ENCODE results near the gene ABO. TPM values are rescaled to one million over a fixed set of nuclear protein-coding genes. Genes with fewer than 3 reads are reported as not detected.
"Not testable (repeated sequence)": the region's sequence is repeated elsewhere in the genome, so short reads cannot be mapped to it uniquely, and the experiment has no call there.

ABO gene
- total and polyA plus RNA-seq, 4 donors, result 0.08 to 0.75 (median 0.10) TPM; not detected in 1

- no peak overlapping the region for H3K9ac ChIP-seq (ENCODE audit: low read depth in 1 of 2, low read length in 2 of 2)
- TF ChIP-seq REST (IDR thresholded peaks at IDR 0.05), result no peak
- no peak for TF ChIP-seq TAF1 (conservative IDR thresholded peaks at IDR 0.05)
- no peak for TF ChIP-seq JUND (IDR thresholded peaks at IDR 0.05)
- no peak for TF ChIP-seq ATF3 (IDR thresholded peaks at IDR 0.05)
- no peak for TF ChIP-seq YY1 (IDR thresholded peaks at IDR 0.05)
- TF ChIP-seq RAD21 (IDR thresholded peaks at IDR 0.05), result no peak
- TF ChIP-seq, protein P1, sequence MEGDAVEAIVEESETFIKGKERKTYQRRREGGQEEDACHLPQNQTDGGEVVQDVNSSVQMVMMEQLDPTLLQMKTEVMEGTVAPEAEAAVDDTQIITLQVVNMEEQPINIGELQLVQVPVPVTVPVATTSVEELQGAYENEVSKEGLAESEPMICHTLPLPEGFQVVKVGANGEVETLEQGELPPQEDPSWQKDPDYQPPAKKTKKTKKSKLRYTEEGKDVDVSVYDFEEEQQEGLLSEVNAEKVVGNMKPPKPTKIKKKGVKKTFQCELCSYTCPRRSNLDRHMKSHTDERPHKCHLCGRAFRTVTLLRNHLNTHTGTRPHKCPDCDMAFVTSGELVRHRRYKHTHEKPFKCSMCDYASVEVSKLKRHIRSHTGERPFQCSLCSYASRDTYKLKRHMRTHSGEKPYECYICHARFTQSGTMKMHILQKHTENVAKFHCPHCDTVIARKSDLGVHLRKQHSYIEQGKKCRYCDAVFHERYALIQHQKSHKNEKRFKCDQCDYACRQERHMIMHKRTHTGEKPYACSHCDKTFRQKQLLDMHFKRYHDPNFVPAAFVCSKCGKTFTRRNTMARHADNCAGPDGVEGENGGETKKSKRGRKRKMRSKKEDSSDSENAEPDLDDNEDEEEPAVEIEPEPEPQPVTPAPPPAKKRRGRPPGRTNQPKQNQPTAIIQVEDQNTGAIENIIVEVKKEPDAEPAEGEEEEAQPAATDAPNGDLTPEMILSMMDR (IDR thresholded peaks at IDR 0.05; ENCODE audit: low read depth, low read length, missing input control), result no peak
- no peak for TF ChIP-seq HNF4A (conservative IDR thresholded peaks at IDR 0.05)
- TF ChIP-seq MAX (IDR thresholded peaks at IDR 0.05), result no peak
- TF ChIP-seq, protein P2, sequence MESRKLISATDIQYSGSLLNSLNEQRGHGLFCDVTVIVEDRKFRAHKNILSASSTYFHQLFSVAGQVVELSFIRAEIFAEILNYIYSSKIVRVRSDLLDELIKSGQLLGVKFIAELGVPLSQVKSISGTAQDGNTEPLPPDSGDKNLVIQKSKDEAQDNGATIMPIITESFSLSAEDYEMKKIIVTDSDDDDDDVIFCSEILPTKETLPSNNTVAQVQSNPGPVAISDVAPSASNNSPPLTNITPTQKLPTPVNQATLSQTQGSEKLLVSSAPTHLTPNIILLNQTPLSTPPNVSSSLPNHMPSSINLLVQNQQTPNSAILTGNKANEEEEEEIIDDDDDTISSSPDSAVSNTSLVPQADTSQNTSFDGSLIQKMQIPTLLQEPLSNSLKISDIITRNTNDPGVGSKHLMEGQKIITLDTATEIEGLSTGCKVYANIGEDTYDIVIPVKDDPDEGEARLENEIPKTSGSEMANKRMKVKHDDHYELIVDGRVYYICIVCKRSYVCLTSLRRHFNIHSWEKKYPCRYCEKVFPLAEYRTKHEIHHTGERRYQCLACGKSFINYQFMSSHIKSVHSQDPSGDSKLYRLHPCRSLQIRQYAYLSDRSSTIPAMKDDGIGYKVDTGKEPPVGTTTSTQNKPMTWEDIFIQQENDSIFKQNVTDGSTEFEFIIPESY (IDR thresholded peaks at IDR 0.05), result no peak
- no peak for TF ChIP-seq EGR1 (IDR thresholded peaks at IDR 0.05; ENCODE audit: low read depth in 2 of 2)
- TF ChIP-seq FOXA1 (IDR thresholded peaks at IDR 0.05), result no peak
- H3K4me3 ChIP-seq (ENCODE audit: low read depth in 1 of 3, low read length in 3 of 3), result no peak overlapping the region
- H3K9me3 ChIP-seq (ENCODE audit: control insufficient read depth in 4 of 4, low read length in 3 of 4), result peaks cover 0 to 1% (median 0%) of the 10 kb centered on the region in 4 donors
- no peaks in the 10 kb centered on the region for H3K4me1 ChIP-seq (ENCODE audit: control insufficient read depth in 4 of 4, insufficient read depth in 4 of 4, low read length in 3 of 4)
- 78% methylated on average over 35 of the region's 35 CpGs for WGBS
- DNase-seq (ENCODE audit: low spot score), result no peak
- no peaks in the 10 kb centered on the region for H3K36me3 ChIP-seq (ENCODE audit: control insufficient read depth in 4 of 4, insufficient read depth in 3 of 4, low read depth in 1 of 4, low read length in 3 of 4)
- H3K27me3 ChIP-seq (ENCODE audit: control insufficient read depth in 4 of 4, insufficient read depth in 4 of 4, low read length in 3 of 4), result peaks cover 0 to 3% (median 0%) of the 10 kb centered on the region in 4 donors
- H3K27ac ChIP-seq (ENCODE audit: low read depth in 1 of 2, low read length in 2 of 2), result no peak overlapping the region
These were observed 68.7 kb downstream of the ABO start for GRCh38 chr9:133205996-133206931.

GRCh38 chr9:133205481-133205887, 69.5 kb downstream of the ABO start:
- not testable (repeated sequence) for H3K9ac ChIP-seq (ENCODE audit: low read depth in 1 of 2, low read length in 2 of 2); H3K36me3 ChIP-seq (ENCODE audit: control insufficient read depth in 4 of 4, insufficient read depth in 3 of 4, low read depth in 1 of 4, low read length in 3 of 4); H3K27me3 ChIP-seq (ENCODE audit: control insufficient read depth in 4 of 4, insufficient read depth in 4 of 4, low read length in 3 of 4); H3K9me3 ChIP-seq (ENCODE audit: control insufficient read depth in 4 of 4, low read length in 3 of 4); DNase-seq (ENCODE audit: low spot score); H3K27ac ChIP-seq (ENCODE audit: low read depth in 1 of 2, low read length in 2 of 2); H3K4me3 ChIP-seq (ENCODE audit: low read depth in 1 of 3, low read length in 3 of 3); H3K4me1 ChIP-seq (ENCODE audit: control insufficient read depth in 4 of 4, insufficient read depth in 4 of 4, low read length in 3 of 4)
- WGBS, result 69% methylated on average over 14 of the region's 14 CpGs

Small RNA genes within 50 kb of the gene (small RNA-seq; reads per million reads assigned to genes)
- gene RF00019, result not detected

Other genes with a start within 250 kb of the ABO start
- gene GTF3C5, start 244.2 kb downstream of the ABO start, total RNA-seq, result 10 to 100 TPM; 20.9 to 26.2 TPM
- 10 to 100 TPM; 13.2 to 15.5 TPM for gene GTF3C5, start 244.2 kb downstream of the ABO start, polyA plus RNA-seq
- under 1 TPM; 0.09 to 0.25 TPM for gene CEL, start 213.2 kb downstream of the ABO start, total RNA-seq
- under 1 TPM in 1 of 2 donors, not detected in 1; 0.08 TPM for gene CEL, start 213.2 kb downstream of the ABO start, polyA plus RNA-seq
- 10 to 100 TPM in 1 of 2 donors, 1 to 10 TPM in 1; 9.5 to 19.0 TPM for gene RALGDS, start 154.0 kb downstream of the ABO start, total RNA-seq
- gene RALGDS, start 154.0 kb downstream of the ABO start, polyA plus RNA-seq, result 1 to 10 TPM; 1.3 to 5.0 TPM
- gene GBGT1, start 111.3 kb downstream of the ABO start, total RNA-seq, result 10 to 100 TPM in 1 of 2 donors, 1 to 10 TPM in 1; 3.4 to 25.7 TPM
- gene GBGT1, start 111.3 kb downstream of the ABO start, polyA plus RNA-seq, result 1 to 10 TPM in 1 of 2 donors, under 1 TPM in 1; 0.33 to 1.2 TPM
- gene OBP2B, start 66.0 kb downstream of the ABO start, total RNA-seq, result not detected
- not detected for gene OBP2B, start 66.0 kb downstream of the ABO start, polyA plus RNA-seq
- 1 to 10 TPM; 4.9 to 9.4 TPM for gene SURF6, start 61.0 kb upstream of the ABO start, total RNA-seq
- gene SURF6, start 61.0 kb upstream of the ABO start, polyA plus RNA-seq, result 10 to 100 TPM in 1 of 2 donors, 1 to 10 TPM in 1; 4.1 to 12.9 TPM
- gene MED22, start 72.9 kb upstream of the ABO start, total RNA-seq, result 10 to 100 TPM in 1 of 2 donors, 1 to 10 TPM in 1; 9.5 to 10.3 TPM
- 10 to 100 TPM in 1 of 2 donors, 1 to 10 TPM in 1; 3.1 to 10.3 TPM for gene MED22, start 72.9 kb upstream of the ABO start, polyA plus RNA-seq
- 100 to 1,000 TPM; 571 to 930 TPM for gene RPL7A, start 73.0 kb upstream of the ABO start, total RNA-seq
- gene RPL7A, start 73.0 kb upstream of the ABO start, polyA plus RNA-seq, result 100 to 1,000 TPM; 215 to 837 TPM
- gene SURF1, start 81.3 kb upstream of the ABO start, total RNA-seq, result 10 to 100 TPM; 20.7 to 42.8 TPM
- gene SURF1, start 81.3 kb upstream of the ABO start, polyA plus RNA-seq, result 100 to 1,000 TPM in 1 of 2 donors, 10 to 100 TPM in 1; 58.3 to 106 TPM
- 10 to 100 TPM in 1 of 2 donors, 1 to 10 TPM in 1; 6.0 to 13.5 TPM for gene SURF2, start 81.3 kb upstream of the ABO start, total RNA-seq
- 10 to 100 TPM; 13.9 to 15.8 TPM for gene SURF2, start 81.3 kb upstream of the ABO start, polyA plus RNA-seq
- gene SURF4, start 100.9 kb upstream of the ABO start, total RNA-seq, result 100 to 1,000 TPM; 196 to 386 TPM
- gene SURF4, start 100.9 kb upstream of the ABO start, polyA plus RNA-seq, result 100 to 1,000 TPM; 142 to 238 TPM
- gene STKLD1, start 101.2 kb upstream of the ABO start, total RNA-seq, result under 1 TPM; 0.25 to 0.37 TPM
- under 1 TPM; 0.28 to 0.85 TPM for gene STKLD1, start 101.2 kb upstream of the ABO start, polyA plus RNA-seq
- gene REXO4, start 142.8 kb upstream of the ABO start, total RNA-seq, result 1 to 10 TPM; 8.7 to 9.5 TPM
- gene REXO4, start 142.8 kb upstream of the ABO start, polyA plus RNA-seq, result 10 to 100 TPM in 1 of 2 donors, 1 to 10 TPM in 1; 7.4 to 12.1 TPM
- gene ADAMTS13, start 147.2 kb upstream of the ABO start, total RNA-seq, result 10 to 100 TPM in 1 of 2 donors, 1 to 10 TPM in 1; 6.5 to 11.5 TPM
- gene ADAMTS13, start 147.2 kb upstream of the ABO start, polyA plus RNA-seq, result 10 to 100 TPM in 1 of 2 donors, 1 to 10 TPM in 1; 9.2 to 13.3 TPM
- gene CACFD1, start 184.8 kb upstream of the ABO start, total RNA-seq, result 10 to 100 TPM; 10.1 to 26.8 TPM
- 10 to 100 TPM; 26.0 to 34.5 TPM for gene CACFD1, start 184.8 kb upstream of the ABO start, polyA plus RNA-seq
- gene SLC2A6, start 203.9 kb upstream of the ABO start, total RNA-seq, result 1 to 10 TPM; 2.7 to 3.9 TPM
- gene SLC2A6, start 203.9 kb upstream of the ABO start, polyA plus RNA-seq, result 1 to 10 TPM; 1.7 to 1.9 TPM
- not detected for gene MYMK, start 249.8 kb upstream of the ABO start, total RNA-seq
- not detected for gene MYMK, start 249.8 kb upstream of the ABO start, polyA plus RNA-seq